HG02885 (cell line): ENCODE results near the gene FOXO6.

Experiments used
- ATAC-seq: cut with Tn5 transposase; IDR thresholded peaks from one replicate; pipeline ENCODE4 v1.9.1; 2021; ENCODE audit warnings: mild to moderate bottlenecking; ENCODE audit not compliant: unreplicated experiment, poor library complexity

FOXO6 gene

GRCh38 chr1:41364442-41365319 is 3.4 kb downstream of the FOXO6 start:
- no peak for ATAC-seq

GRCh38 chr1:41365320-41365633 is 4.0 kb downstream of the FOXO6 start:
- ATAC-seq = no peak

- no peak for ATAC-seq
Measured at GRCh38 chr1:41365772-41366454, 4.7 kb downstream of the FOXO6 start.

- no peak for ATAC-seq
Measured at GRCh38 chr1:41366455-41367287, 5.4 kb downstream of the FOXO6 start.

- ATAC-seq = no peak
Measured at GRCh38 chr1:41367288-41367642, 6.0 kb downstream of the FOXO6 start.

- ATAC-seq = no peak
Measured at GRCh38 chr1:41368366-41368765, 7.1 kb downstream of the FOXO6 start.

- no peak for ATAC-seq
Measured at GRCh38 chr1:41368801-41369200, 7.6 kb downstream of the FOXO6 start.

- ATAC-seq = no peak
Measured at GRCh38 chr1:41369531-41369930, 8.3 kb downstream of the FOXO6 start.

- no peak for ATAC-seq
Measured at GRCh38 chr1:41370225-41370624, 9.0 kb downstream of the FOXO6 start.

GRCh38 chr1:41370756-41371420 is 9.7 kb downstream of the FOXO6 start:
- ATAC-seq = no peak

GRCh38 chr1:41371630-41372599 is 10.7 kb downstream of the FOXO6 start:
- no peak for ATAC-seq

GRCh38 chr1:41372600-41372993 is 11.4 kb downstream of the FOXO6 start:
- ATAC-seq = no peak

GRCh38 chr1:41373373-41373772 is 12.1 kb downstream of the FOXO6 start:
- no peak for ATAC-seq

- no peak for ATAC-seq
Measured at GRCh38 chr1:41374711-41375110, 13.5 kb downstream of the FOXO6 start.

GRCh38 chr1:41377397-41377796 is 16.2 kb downstream of the FOXO6 start:
- no peak for ATAC-seq

- ATAC-seq = no peak
Measured at GRCh38 chr1:41378222-41378621, 17.0 kb downstream of the FOXO6 start.

- no peak for ATAC-seq
Measured at GRCh38 chr1:41378999-41379737, 17.9 kb downstream of the FOXO6 start.

- no peak for ATAC-seq
Measured at GRCh38 chr1:41379738-41380130, 18.5 kb downstream of the FOXO6 start.

- ATAC-seq = no peak
Measured at GRCh38 chr1:41380195-41380594, 19.0 kb downstream of the FOXO6 start.
